Measurements from ENCODE around the gene POU3F2.

The POU3F2 gene

DNA sequence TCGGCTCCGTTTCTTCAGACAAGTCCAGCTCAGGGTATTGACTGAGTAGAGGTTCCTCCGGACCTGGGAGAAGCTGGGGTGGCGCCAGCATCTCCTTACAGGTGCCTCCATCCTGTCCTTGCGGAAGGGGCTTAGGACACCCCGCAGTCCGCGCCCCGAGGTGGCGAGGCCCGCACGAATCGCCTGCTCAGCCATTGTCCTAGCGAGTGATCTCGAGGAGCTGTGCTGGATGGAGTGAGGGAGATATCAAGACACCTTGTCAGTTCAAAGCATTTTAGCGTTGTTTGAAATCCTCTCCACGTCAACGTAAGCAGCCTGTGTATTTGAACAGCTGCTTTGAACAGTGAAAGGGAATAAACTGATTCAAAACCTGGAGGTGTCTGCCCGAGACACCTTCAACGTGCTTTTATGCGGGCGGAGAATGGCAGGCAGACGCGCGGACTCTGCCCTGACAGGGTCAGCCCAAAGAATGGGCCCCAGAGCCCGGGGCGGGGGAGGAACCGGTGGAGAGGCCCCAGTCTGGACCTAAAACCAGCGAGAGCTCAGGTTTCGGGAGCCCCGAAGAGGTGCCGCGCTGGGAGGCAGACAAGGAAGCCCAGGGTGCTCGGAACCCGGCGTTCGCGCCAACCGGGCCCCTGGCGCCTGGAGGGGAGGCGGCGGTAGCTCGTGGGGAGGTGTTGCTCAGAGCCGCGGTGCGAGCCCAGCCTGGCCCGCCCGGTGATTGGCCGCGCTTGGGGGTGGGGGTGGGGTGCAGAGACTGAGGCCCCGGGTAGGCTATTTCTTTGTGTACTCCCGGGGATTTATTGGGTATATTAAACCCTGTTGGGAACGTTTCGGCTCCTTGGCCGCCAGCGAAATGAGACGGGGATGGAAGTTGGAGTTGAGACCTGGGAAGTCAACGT, 3.1 kb upstream of the POU3F2 start:
- DNase-seq (ENCODE audit: low read depth): no peak

GRCh38 chr6:98831959-98832283, 2.5 kb upstream of the POU3F2 start:
- no peak for DNase-seq (ENCODE audit: low read depth)

- DNase-seq (ENCODE audit: low read depth): no peak
These were observed 1.9 kb upstream of the POU3F2 start for GRCh38 chr6:98832284-98833056.

- DNase-seq (ENCODE audit: low read depth): no peak
These were observed 1.4 kb upstream of the POU3F2 start for GRCh38 chr6:98833057-98833306.

DNA sequence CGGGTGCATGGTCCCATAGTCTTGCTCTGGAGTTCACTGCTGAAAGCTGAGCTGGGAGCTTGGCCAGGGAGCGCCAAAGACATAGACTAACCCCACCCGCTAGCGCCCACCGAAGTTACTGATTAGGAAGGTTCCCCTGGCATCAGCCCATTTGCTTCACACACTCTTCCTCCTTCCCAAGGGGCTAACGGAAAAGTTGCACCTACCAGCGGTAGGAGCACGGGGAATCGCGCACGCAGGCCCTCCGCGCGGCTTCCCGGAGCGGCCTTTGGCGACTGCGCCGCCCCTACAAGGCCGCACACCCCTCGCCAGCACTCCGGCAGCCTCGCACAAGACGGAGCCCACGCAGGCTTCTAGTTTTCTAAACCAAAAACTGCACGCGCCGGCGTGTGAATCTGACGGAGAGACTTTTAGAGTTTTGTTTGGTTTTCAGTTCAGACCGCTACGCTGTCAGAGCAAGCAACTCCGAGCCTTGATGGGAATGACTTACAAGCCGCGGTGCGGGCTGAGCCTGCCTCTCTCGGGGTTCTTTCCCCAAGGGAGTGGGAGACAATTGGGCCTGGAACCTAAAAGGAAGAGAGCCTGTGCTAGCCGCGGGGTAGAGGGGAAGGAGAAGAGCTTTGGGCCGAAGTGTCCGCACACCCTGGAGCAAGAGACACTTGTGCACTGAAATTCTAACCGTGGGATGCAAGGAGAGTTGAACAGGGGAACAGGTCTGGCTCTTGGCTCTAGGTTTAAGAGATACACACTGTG, 891 bp upstream of the POU3F2 start:
- DNase-seq (ENCODE audit: low read depth): no peak

DNA sequence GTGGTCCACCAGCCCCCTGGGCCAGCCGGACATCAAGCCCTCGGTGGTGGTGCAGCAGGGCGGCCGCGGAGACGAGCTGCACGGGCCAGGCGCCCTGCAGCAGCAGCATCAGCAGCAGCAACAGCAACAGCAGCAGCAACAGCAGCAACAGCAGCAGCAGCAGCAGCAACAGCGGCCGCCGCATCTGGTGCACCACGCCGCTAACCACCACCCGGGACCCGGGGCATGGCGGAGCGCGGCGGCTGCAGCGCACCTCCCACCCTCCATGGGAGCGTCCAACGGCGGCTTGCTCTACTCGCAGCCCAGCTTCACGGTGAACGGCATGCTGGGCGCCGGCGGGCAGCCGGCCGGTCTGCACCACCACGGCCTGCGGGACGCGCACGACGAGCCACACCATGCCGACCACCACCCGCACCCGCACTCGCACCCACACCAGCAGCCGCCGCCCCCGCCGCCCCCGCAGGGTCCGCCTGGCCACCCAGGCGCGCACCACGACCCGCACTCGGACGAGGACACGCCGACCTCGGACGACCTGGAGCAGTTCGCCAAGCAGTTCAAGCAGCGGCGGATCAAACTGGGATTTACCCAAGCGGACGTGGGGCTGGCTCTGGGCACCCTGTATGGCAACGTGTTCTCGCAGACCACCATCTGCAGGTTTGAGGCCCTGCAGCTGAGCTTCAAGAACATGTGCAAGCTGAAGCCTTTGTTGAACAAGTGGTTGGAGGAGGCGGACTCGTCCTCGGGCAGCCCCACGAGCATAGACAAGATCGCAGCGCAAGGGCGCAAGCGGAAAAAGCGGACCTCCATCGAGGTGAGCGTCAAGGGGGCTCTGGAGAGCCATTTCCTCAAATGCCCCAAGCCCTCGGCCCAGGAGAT, 1.0 kb downstream of the POU3F2 start:
- DNase-seq (ENCODE audit: low read depth): no peak

GRCh38 chr6:98836025-98836961, 1.9 kb downstream of the POU3F2 start:
- DNase-seq (ENCODE audit: low read depth): no peak

DNA sequence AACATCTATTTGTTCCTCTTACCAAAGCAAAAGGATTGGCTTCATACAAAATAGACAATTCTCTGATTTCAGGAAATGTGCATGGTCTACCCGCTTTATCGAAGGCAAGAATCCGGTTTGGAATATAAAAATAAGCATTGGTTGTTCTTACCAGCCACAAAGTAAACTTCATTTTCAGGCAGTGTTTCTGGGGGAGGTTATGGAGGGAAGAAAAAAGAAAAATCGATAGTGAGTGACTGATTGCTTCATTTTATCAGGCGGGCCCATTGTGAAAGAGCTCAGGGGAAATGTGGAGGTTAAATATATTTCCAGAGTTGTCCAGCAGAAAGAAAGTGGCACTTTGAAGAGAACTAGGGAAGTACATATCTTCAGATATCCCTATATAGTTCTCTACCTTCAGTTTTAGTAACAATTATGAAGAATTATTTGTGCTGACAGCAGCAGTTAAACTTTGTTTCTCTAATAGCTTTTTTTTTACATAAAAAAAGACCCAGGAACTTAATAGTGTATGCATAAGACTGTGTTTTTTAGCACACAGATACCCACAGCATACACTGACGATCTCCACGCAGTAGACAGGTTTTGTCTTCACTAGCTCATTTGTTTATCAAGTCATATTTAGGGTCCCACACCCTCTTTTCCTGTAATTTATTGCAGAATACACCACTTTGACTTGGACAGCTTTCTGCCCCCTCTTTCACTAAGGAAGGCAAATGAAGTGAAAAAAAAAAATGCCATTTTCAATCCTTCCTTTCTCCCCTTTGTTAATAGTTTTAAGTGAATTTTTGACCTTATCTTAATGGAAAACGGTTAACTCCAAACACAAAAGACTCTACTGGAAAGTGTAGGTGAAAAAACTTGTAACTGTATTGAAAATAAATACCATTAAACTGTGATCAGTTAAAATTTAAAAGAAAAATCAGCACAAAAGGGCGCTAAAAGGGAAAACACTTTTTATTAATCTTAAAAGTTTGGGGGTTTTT, 2.9 kb downstream of the POU3F2 start:
- DNase-seq (ENCODE audit: low read depth): no peak

GRCh38 chr6:98838032-98838431, 3.7 kb downstream of the POU3F2 start:
- DNase-seq (ENCODE audit: low read depth): no peak

DNA sequence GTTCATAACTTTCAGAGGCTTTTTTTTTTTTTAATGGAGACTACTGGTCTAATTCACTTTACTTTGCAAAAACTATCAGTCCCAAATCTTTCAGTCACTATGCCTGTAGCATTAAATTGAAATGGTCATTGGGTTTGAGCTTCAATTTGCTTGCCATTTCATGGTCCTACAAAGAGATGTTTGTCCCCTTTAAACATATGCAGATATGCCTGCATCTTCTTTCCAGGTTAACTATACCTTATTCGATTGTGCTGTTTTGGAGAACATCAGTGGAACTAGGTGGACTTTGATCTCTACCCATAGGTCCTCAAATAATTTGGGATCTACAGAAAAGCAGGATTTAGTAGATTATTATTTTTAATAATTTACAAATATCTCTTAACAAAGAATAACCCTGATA, 4.6 kb downstream of the POU3F2 start:
- DNase-seq (ENCODE audit: low read depth): no peak

DNA sequence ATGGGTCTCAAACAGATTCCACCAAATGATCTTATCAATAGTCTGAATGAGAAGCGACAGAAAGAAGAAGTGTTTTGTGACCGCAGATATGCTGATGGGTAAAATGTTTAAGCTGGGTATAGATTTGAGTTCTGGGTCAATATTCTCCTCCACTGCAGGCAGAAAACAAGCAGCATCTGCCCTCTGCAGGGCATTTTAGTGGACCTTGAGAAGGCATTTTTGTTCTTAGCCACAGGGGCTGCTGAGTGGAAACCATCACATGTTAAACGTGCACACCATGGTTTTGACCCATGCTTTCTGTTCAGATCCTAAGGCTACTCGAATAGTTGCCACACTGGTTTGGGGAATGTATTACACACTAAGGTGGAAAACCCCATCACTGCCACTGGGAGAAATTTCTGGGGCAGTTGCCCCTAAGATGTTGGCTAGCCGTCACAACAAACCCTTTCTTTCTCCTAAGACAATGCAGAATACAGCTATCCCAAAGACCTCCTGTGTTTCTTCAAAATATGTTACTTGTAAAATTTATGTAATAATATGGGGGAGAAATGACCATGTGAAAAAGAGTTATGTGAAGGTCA, 5.5 kb downstream of the POU3F2 start:
- no peak for DNase-seq (ENCODE audit: low read depth)

DNA sequence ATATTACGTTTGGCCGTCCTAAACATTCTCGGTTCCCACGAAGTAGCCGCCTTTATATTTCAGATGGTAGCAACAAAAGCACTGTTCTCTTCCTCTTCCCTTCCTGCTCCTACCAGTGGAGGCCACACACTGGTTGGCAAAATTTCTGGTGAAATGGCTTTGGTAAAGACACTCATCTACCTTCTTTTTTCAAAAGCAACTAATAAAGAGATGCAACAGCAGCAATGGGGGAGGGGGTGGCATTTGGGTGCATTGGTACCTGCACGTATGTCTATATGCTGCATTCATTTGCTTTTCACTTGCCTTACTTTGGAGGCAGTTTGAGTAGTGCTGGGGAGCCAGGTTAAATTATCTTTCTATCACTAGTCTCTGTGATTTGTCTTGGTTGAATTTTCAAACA, 6.0 kb downstream of the POU3F2 start:
- no peak for DNase-seq (ENCODE audit: low read depth)

- DNase-seq (ENCODE audit: low read depth): no peak
These were observed 6.7 kb downstream of the POU3F2 start for GRCh38 chr6:98840996-98841513.

GRCh38 chr6:98841621-98842341, 7.4 kb downstream of the POU3F2 start:
- DNase-seq (ENCODE audit: low read depth): no peak

DNA sequence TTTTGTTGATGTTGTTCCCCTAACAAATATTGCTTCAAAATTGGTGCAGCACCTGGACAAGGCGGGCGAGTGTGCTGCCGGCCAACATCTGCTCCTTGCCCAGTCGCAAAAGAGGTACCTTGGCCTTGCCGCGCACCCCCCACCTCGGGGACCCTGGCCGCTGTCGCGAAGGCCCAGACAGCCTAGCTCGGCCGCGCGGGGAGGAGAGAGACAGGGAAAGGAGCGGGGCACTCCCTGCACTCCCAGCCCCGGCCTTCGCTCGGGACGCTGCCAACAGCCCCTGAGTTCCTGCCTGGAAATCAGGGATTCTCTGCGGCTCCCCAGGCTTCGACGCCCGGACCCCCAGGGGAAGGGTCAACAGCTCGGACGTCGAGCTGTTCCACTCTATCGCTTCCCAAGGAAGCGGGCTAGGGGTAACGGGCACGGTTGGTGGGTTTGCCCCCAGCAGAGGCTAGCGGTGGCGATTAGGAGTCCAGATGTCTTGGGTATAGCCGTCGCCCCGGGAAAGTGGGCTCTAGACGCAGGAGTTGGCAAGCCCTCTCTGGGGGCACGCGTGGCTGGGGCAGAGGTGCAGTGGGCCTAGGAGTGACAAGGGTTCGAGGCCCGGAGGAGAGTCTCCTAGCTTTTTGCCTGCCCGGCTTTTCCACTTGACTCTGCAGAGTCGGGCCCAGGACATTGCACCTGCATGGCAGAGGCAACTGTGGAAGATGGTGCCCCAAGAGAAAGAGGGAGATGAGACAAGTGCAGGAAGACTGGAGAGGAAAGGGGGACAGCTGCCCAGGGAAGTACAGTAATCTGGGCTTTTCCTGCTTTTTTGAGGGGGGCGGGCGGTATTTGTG, 8.2 kb downstream of the POU3F2 start:
- no peak for DNase-seq (ENCODE audit: low read depth)

- no peak for DNase-seq (ENCODE audit: low read depth)
These were observed 9.2 kb downstream of the POU3F2 start for GRCh38 chr6:98843271-98844243.

Data from stimulated activated CD8-positive, alpha-beta memory T cell treated with anti-CD3 and anti-CD28 coated beads, Interleukin-12 subunit alpha, Interleukin-12 subunit beta, amount 100 ng/mL, for 4 hours (primary cell).